HG02970 (cell line): Measurements from ENCODE around the gene EGFR.

Experiments used
- ATAC-seq: cut with Tn5 transposase; IDR thresholded peaks from one replicate; pipeline ENCODE4 v1.9.1; 2021; ENCODE audit warnings: mild to moderate bottlenecking, moderate library complexity, moderate number of reproducible peaks; ENCODE audit not compliant: unreplicated experiment, low FRiP score

EGFR gene

GRCh38 chr7:55231736-55232280 is 213.0 kb downstream of the EGFR start:
- no peak for ATAC-seq

- ATAC-seq: no peak
Observed at GRCh38 chr7:55233001-55233400, 214.2 kb downstream of the EGFR start.

DNA sequence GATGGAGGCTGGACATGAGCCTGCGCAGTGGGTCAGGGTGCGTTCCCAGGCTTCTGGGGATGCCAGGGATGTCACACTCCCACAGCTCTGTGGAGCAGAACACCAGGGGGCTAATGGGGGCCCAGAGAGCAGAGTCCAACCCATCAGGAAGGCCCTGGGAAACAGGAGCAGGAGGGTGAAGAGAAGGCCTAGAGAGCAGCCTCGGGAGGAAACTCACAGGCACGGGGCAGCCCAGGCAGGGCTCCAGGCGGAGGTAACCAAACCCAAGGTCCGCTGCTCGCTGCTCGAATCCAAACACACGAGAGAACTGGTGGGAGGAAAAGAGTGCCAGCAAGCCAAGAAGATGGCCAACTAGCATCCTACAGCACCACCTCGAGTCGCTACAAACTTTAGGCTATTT is 215.6 kb downstream of the EGFR start:
- no peak for ATAC-seq

DNA sequence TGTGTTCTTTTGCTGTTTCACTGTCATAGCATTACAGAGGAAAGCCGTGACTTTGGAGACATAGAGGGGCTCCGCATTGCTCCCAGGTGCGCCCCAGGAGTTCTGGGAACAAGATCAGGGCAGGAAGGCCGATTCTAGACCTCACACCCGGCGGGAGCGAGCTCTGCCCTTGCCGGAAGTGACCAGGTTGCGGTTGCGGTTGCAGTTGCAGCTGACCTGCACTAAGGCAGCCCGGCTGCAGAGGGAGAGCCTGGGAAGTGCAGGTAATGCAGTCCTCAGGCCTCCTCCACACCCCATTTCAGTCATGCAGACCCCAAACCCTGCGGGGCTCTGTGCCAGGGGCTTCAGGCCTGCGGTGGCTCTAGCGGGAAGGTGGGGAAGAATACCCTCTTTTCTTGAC is 216.3 kb downstream of the EGFR start:
- ATAC-seq: no peak

- ATAC-seq: no peak
Observed at GRCh38 chr7:55235801-55236200, 217.0 kb downstream of the EGFR start.

DNA sequence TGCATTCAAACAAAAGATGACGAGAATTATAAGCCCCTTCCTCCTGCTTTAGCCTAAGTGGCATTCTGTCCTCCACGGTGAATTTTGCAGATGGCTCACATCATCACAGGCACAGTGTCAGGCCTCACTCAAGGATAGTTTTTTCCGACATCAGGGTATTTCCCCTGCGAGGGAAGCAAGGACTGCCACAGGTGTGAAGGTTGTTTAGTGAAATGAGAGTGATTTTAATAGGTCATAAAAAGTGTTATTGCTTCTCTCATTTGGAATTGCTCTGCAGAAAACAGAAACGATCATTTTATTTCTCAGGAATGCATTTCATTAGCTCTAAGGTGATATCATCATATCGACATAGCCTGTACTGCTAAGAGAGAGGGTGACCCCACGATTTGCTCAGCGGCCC is 217.7 kb downstream of the EGFR start:
- ATAC-seq: no peak

DNA sequence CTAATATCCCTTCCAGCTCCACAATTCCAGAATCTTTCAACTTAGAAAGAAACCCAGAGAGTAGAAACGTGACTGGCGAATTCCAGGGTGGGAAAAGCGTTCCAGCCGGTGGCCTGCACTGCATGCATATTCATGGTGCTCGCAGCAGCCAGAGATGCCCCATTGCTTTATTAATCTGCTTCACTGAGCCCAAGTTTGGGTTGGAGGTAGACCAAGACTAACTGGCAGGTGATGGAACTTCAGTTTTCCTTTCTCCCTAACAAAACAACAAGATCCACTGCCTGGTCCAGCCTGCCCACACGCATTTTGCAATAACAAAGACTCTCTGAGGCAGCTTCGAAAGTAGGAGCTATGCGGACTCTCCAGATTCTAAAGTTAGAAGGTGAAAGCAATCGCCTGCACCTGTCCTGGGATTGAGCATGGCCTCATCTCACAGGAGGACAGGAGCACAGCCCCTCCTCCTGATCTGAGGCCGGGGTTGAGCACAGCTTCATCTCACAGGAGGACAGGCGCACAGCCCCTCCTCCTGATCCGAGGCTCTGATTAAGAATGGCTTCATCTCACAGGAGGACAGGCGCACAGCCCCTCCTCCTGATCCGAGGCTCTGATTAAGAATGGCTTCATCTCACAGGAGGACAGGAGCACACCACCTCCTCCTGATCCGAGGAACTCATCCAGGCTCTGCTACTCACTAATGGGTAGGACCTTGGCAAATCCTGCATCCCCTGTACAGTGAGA is 218.5 kb downstream of the EGFR start:
- ATAC-seq: no peak

DNA sequence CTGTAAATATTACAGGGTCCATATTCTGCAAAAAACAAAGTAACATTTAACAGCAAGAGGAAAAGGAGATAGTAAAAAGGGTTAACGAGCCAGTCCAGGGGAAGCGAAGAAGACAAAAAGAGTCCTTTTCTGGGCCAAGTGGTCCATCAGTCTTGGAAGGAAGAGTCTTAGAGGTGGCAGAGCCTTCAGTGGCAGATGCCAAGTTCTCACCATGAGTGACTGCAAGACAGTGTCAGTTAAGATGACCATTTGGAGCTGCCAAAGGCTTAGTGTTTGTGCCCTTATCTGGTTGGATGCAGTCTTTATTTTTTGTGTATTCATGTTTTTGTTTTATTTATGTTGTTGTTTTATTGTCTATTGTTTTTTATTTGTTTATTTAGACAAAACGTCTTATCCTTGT is 220.6 kb downstream of the EGFR start:
- no peak for ATAC-seq

DNA sequence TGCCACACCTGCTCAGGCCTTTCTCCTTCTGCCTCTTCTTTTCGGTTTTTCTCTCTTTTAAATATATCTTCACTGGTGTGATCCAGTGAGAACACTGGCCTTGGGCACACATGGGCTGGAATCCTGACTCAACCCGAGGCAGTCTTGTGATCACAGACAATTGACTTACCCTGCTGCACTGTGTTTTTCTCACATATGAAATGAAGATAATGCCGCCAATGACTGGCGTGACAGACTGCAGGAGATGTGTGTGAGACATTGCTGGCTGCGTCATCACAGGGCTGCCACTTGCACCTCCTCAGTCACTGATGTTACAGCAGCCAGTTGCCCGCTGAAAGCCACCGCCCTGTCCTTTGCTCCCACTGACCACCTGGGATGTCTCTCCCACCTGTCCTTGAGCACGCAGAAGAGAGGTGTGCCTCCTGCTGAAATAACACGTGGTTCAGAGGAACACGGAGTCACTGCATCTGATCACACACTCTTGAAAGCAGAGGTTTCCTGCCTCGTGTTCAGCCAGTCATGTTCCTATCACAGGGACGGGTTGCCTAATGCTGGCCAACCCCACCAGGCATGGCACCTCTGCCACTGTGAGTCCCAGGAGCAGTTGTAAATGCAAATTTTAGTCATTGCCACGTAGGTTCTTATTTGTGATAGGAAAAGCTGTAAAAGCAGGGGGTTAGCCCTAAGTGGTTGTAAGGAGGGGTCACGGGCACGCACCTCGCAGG is 221.8 kb downstream of the EGFR start:
- no peak for ATAC-seq

GRCh38 chr7:55241958-55242357 is 223.1 kb downstream of the EGFR start:
- ATAC-seq: no peak

DNA sequence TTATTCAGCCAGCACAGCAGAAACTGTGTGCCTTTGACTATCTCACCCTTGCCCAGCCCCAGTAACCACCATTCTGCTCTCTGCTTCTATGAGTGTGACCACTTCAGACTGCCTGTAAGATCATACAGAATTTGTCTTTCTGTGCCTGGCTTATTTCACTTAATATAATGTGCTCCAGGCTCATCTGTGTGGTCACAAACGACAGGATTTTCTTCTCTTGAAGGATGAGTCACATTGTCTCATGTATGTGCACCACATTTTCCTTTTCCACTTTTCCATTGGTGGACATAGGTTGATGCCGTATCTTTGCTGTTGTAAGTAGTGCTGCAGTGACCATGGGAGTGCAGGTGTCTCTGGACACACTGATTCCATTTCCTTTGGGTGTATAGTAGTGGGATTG is 223.8 kb downstream of the EGFR start:
- ATAC-seq: no peak

- no peak for ATAC-seq
Observed at GRCh38 chr7:55244006-55244745, 225.4 kb downstream of the EGFR start.

DNA sequence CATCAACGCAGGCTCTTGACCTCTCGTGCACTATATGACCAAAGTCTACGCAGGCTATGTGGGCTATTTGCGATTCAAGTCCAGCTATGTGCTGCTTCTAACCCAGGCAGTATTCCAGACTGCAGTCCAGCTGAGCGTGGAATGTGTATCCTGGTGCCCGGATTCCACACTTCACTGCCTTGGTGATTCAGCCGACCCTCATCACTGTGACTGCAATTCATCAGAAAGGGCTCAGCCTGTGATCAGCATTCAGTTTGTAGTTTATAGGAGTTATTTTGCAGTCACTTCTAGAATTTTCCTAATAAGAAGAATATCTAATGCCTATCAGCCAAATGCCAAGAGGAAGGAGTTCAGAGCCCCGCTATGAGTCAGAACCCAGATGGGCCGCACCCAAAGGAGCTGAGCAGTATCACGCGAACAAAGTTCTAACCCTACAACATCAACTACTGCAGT is 226.5 kb downstream of the EGFR start:
- no peak for ATAC-seq

DNA sequence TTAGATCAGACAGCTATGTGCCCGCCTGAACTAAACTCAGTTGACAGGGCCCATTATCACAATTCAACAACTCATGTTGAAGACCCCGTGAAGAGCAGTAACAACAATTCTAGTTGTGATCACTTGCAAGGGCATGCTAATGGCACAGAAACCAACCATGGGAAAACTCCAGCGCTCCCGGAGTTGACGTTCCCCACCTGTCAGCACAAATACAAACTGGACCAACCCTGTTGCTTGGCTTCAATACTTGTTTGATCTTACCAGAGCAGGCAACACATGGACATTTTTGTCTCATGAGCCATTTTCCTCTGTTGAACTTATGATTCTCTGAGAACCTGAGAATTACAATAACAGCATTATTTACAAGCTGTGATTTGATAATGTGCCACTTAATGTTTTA is 227.4 kb downstream of the EGFR start:
- no peak for ATAC-seq

DNA sequence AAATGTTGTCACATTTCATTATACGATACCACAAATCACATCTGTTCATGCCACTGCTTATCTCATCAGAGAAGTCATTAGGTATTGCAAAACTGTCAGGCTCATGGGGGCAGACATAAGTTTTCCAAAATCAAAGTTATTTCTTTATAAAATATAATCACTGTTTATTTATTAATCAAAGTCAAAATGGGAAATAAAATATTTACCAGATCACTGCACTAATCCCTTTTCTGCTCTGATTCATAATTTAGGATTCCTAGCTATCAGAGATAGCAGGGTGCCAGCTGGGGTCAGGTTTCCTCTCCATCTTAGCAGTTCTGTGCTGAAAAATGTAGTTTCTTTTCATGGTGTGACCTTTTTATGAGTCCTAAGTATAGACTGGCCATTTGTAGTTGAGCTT is 228.6 kb downstream of the EGFR start:
- no peak for ATAC-seq

GRCh38 chr7:55248526-55248925 is 229.7 kb downstream of the EGFR start:
- ATAC-seq: no peak

DNA sequence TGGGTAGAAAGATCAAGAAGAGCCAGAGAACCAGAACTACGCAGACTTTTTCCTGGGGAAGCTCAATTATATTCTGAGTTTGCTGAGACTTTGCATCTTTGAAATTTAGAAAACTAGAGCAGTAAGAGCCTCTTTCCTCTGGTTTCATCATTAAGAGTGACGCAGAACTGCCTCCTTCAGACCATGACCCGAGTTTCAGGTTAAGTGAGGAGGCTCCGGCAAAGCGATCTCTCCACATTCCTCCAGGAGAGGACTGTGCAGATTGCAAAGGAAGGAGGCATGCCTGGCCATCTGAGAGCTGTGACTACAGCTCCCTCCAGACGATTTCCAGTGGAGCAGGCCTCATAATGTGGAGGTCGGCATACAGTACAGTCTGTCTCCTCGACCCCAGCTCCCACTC is 230.5 kb downstream of the EGFR start:
- ATAC-seq: no peak

GRCh38 chr7:55250313-55250712 is 231.5 kb downstream of the EGFR start:
- ATAC-seq: no peak

- ATAC-seq: no peak
Observed at GRCh38 chr7:55251313-55251712, 232.5 kb downstream of the EGFR start.

GRCh38 chr7:55251911-55252310 is 233.1 kb downstream of the EGFR start:
- no peak for ATAC-seq

DNA sequence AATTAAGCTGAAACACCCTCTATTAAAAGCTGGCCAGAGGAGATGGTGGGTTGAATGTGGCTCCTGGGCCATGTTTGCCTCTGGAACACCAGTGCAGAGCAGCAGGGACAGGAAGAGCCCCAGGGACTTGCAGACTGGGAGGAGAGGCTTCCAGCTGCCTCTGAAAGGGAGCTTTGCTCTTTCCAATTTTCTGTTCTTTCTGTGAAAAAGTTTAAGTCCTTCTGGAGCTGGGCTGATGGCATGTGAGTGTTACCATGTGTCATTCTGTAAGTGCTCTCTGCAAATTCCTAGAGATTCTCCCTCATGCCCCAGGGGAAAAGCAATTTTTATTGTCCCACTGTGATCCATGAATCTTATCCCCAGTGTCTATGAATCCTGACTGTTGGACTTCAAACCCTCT is 233.6 kb downstream of the EGFR start:
- ATAC-seq: no peak
